ENCODE data around the gene GPER1.
A peak's percentile ranks its signal among the peaks of the same experiment; 100 is the strongest.

The GPER1 gene

GRCh38 chr7:1087952-1088920 is at the start of gene GPER1:
TSS of gene GPER1 (plus strand) at chr7:1088113. CDS start at chr7:1091729, 3,616 bp downstream.
- TF ChIP-seq GATA2 (IDR thresholded peaks at IDR 0.05; ENCODE audit: low read depth, low read length) (no peak), GATA3 (IDR thresholded peaks at IDR 0.05; ENCODE audit: low read depth, low read length) (no peak)

DNA sequence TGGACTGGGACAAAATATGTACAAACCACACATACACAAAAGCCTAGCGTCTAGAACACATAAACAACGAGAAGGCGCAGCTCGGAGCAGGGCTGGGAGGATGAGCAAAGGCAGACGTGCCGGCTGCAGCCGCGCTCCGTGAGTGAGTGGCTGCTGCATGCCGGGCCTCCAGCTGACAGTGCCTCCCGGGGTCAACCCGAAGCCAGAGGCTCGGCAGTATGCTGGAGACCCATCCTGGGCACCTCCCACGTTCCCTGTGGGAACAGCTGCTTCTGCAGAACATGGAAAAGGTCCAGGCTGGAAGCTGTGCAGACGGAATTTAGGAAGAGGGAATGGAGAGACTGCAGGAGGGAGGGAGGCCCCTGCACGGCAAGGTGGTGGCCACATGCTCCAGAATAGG is 47.1 kb upstream of the GPER1 start:
- TF ChIP-seq GATA2 (IDR thresholded peaks at IDR 0.05; ENCODE audit: low read depth, low read length): no peak; the same call in 1 of the 2 replicates
- no peak for TF ChIP-seq GATA3 (IDR thresholded peaks at IDR 0.05; ENCODE audit: low read depth, low read length)

GRCh38 chr7:1041551-1042491 is 46.1 kb upstream of the GPER1 start:
- TF ChIP-seq GATA3 (IDR thresholded peaks at IDR 0.05; ENCODE audit: low read depth, low read length) (no peak), GATA2 (IDR thresholded peaks at IDR 0.05; ENCODE audit: low read depth, low read length) (no peak)

- no peak for TF ChIP-seq GATA3 (IDR thresholded peaks at IDR 0.05; ENCODE audit: low read depth, low read length)
- no peak for TF ChIP-seq GATA2 (IDR thresholded peaks at IDR 0.05; ENCODE audit: low read depth, low read length)
Measured at GRCh38 chr7:1042492-1042833, 45.5 kb upstream of the GPER1 start.

- TF ChIP-seq GATA2 (IDR thresholded peaks at IDR 0.05; ENCODE audit: low read depth, low read length) (no peak), GATA3 (IDR thresholded peaks at IDR 0.05; ENCODE audit: low read depth, low read length) (no peak)
Measured at GRCh38 chr7:1043552-1044188, 44.2 kb upstream of the GPER1 start.

DNA sequence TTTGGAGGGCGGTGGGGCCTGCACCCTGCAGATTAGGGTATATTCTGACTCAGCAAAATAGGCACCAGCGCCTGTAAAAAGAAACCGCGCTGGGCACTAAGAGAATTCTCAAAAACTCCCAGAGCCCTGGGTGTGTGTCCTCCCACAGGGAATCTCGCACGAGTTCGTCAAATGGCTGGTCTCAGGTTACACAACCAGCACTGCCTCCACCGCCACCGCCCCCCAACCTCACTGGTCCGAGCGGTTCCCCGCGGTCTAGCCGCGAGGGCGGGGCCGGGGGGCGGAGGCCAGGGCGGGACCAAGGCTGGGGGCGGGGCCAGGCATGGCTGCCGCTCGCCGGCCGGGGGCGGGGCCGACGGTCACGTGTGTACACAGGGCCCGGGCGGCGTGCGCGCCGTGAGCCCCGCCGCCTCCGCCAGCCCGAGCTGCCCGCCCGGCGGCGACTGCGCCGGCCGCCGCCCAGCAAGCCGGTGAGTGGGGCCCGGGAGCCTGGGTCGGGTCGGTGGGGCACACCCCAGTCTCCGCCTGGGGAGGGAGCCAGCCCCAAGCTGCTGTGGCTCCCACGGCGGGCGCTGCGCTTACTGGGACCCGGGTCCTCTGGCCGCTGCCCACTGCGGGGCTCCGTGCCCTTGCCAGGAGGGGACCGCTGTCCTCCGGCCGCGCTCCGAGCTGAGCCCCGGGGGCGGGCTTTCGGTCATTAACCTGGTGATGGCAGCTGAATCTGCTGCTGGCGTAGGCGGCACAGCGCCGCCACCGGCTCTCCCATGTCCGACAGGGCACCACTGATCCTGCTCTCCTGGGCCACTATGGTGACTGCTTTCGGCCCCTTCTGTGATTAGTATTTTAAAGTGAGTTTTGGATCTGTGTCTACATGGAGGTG is 43.5 kb upstream of the GPER1 start, which contains the start of gene GPR146:
TSS of gene GPR146 (plus strand) at position 358 of the 880 bp plus-strand sequence. CDS start 12,970 bp downstream, outside the sequence.
- TF ChIP-seq GATA2 (IDR thresholded peaks at IDR 0.05; ENCODE audit: low read depth, low read length) (no peak), GATA3 (IDR thresholded peaks at IDR 0.05; ENCODE audit: low read depth, low read length) (no peak)

DNA sequence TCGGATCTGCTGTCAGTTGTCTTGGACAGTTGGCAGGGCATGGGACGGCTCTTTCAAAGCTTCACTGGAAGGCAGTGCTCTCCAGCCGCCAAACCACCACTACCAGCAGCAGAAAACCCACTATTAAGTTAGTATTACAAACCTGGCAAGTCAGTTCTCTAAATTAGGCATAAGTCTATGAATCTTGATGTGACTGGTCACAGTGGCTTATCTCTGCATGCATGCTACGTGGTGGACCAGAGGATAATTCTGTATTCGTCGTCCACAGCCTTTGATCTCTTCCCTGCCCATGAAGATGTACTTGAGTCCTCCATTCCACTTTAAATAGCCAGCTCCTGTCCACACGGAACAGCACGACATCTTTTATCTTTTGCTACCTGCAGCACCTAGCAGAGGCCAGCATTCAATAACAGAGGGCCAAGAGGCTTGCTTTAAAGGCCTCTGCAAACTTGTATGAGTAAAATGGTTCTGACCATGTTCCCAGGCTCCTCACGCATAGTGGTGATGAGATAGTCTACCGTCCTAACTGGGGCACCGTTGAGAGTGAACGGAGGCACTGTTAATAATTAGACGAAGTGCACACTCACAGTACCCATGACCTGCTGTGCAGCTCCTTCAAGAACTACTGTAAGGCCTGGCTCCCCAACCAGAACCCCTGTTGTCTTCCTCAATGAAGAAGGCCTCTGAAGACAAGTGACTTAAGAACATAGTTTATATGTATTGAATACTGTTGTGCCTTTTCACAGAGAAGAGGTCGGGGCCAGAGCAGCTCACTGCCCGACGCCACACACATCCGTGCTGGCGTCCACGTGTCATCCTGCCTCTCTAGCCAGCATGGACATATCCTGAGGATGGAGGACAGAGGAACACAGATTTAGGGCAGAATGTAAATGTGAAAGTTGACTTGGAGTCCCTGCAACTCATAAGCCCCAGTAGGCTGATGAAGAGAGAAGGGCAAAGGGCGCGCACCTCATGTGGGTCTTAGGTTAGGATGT is 42.5 kb upstream of the GPER1 start:
- no peak for TF ChIP-seq GATA2 (IDR thresholded peaks at IDR 0.05; ENCODE audit: low read depth, low read length)

- TF ChIP-seq GATA3 (IDR thresholded peaks at IDR 0.05; ENCODE audit: low read depth, low read length) (no peak), GATA2 (IDR thresholded peaks at IDR 0.05; ENCODE audit: low read depth, low read length) (peak; percentile 97)
Measured at GRCh38 chr7:1046722-1047679, 40.9 kb upstream of the GPER1 start.

DNA sequence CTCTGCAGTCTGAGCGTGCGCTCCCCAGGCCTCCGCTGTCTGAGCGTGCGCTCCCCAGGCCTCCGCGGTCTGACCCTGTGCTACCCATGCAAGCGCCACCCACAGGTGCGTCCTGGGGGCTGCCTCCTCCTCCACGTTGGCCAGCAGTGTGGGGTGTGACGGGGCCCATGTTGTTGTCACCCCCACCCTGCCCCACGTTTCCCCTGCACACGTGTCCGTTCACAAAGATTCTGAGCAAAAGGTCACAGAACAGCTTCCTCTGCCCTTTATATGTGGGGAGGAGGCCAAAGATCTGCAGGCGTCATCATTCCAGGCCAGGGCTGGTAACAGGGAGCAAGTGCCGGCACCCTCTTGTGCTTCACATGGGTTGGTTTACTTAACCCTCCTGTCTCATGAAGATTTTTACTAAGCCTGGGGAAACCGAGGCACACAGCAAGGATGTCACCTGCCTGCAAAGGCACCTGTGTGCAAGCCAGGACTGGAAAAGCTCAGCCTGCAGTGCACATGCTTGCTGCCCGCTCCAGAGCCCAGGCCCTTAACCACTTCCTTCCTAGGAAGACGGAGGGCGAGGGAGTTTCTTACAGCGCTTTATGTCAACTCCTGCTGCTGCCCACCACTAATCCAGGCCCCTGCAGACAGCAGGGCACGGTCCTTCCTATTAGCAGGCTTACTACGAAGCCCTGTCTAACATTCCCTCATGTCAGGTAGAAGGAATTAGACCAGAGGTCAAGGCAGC is 38.7 kb upstream of the GPER1 start:
- TF ChIP-seq GATA2 (IDR thresholded peaks at IDR 0.05; ENCODE audit: low read depth, low read length) (no peak), GATA3 (IDR thresholded peaks at IDR 0.05; ENCODE audit: low read depth, low read length) (no peak)

DNA sequence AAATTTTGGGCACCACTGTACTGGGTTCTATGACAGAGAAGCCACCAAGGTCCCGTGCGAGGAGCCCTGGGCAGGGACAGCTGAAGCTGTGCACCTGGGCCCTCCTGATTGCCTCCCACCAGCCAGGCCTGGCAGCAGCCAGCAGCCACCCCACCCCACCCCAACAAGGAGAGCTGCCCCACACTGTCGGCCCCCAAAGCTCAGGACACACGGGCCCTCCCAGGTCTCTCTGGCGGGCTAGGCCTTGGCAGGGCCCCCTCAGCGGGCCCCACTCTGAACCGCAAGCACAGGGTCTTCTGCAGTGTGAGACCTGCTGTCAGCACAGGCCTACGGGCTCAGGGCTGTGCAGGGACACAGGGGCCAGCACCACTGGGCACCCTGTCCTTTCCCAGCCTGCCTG is 38.1 kb upstream of the GPER1 start:
- TF ChIP-seq GATA3 (IDR thresholded peaks at IDR 0.05; ENCODE audit: low read depth, low read length): no peak
- TF ChIP-seq GATA2 (IDR thresholded peaks at IDR 0.05; ENCODE audit: low read depth, low read length): no peak

Measured in SH-SY5Y (cell line).